Kidney (tissue), 14 donors: ENCODE data around the gene ZNF521. TPM values are rescaled to one million over a fixed set of nuclear protein-coding genes. Genes with fewer than 3 reads are reported as not detected.

ENCODE experiments used
- DNase-seq, 5 donors: peaks; one replicate each; pipeline ENCODE4 v3.0.0-alpha.2; 2013 to 2020
- FAIRE-seq: peaks from 2 replicates; lab custom pipeline; 2012; peaks lifted over from hg19 to GRCh38; lab: Jason Lieb, UNC
- H3K27ac ChIP-seq, 2 donors: one replicate each; pipeline ENCODE4 v1.7.0; 2013; ENCODE audit warnings: low read depth in 2 of 2, low read length in 2 of 2, inconsistent platforms in 1 of 2
- H3K27me3 ChIP-seq: one replicate; pipeline ENCODE4 v1.7.1; 2013; ENCODE audit warnings: low read length, inconsistent platforms; ENCODE audit not compliant: control insufficient read depth, insufficient read depth
- H3K36me3 ChIP-seq, 3 donors: one replicate each; pipeline versions ENCODE4 v1.7.0 to v1.7.1; 2013; ENCODE audit warnings: low read length in 3 of 3, control low read depth in 1 of 3, inconsistent platforms in 1 of 3; ENCODE audit not compliant: insufficient read depth in 3 of 3, control insufficient read depth in 2 of 3
- H3K4me1 ChIP-seq, 3 donors: one replicate each; pipeline versions ENCODE4 v1.7.0 to v1.7.1; 2013; ENCODE audit warnings: low read length in 3 of 3, inconsistent platforms in 1 of 3, low read depth in 1 of 3; ENCODE audit not compliant: control insufficient read depth in 2 of 3, insufficient read depth in 2 of 3
- H3K4me3 ChIP-seq, 3 donors: one replicate each; pipeline versions ENCODE4 v1.7.0 to v1.8.1; 2013; ENCODE audit warnings: low read length in 3 of 3, control low read depth in 1 of 3, inconsistent platforms in 1 of 3
- H3K9ac ChIP-seq, 3 donors: one replicate each; pipeline versions ENCODE4 v1.7.0 to v1.7.1; 2013; ENCODE audit warnings: low read length in 3 of 3, control low read depth in 1 of 3, inconsistent platforms in 1 of 3
- H3K9me3 ChIP-seq, 3 donors: one replicate each; pipeline versions ENCODE4 v1.7.0 to v1.7.1; 2013; ENCODE audit warnings: low read length in 3 of 3, control low read depth in 1 of 3, inconsistent platforms in 1 of 3; ENCODE audit not compliant: control insufficient read depth in 2 of 3, insufficient read depth in 1 of 3
- CTCF ChIP-seq: IDR thresholded peaks from 3 replicates; pipeline ENCODE4 v1.5.1; 2012; ENCODE audit warnings: mild to moderate bottlenecking, moderate library complexity, borderline replicate concordance; ENCODE audit not compliant: insufficient read depth; ENCODE audit errors: extremely low read depth
- intact Hi-C: fragments of 100-400 bp; cut with DNase I; formaldehyde crosslinking; loops from one replicate; pipeline ENCODE4 v1.11.1; 2022
- polyA plus RNA-seq: library from polyadenylated mRNA; stranded (reverse); fragments of 350-450 nt; fragmentation: Illumina TruSeq; extraction: RNeasy Lipid Tissue Mini Kit (QIAGEN cat#74804); gene quantifications from one replicate; pipeline ENCODE4 v1.2.3, GENCODE V29; 2014; ENCODE audit warnings: low read depth, low replicate concordance; ENCODE audit not compliant: insufficient read depth
- total RNA-seq: library from RNA; stranded (reverse); fragmentation: NEBNext Ultra II Directional; extraction: Animal tissue kit (Norgen Biotek cat#: 25700); gene quantifications from one replicate; pipeline ENCODE4 v1.2.1, GENCODE V29; 2021
- donor health status: control.
- donor health status: control.
- donor health status: control.
- donor health status: control.
- donor health status: control.
- donor health status: DM: yes; HTN: yes; CAD: no.
- donor health status: Normal renal cell carcinoma (clear cell type).

ZNF521 gene
- total and polyA plus RNA-seq, 2 donors from 2014 or later: 1.8 to 18.0 TPM

GRCh38 chr18:25066516-25066915 lies 285.4 kb downstream of the ZNF521 start:
- no peaks in the 10 kb centered on the region for H3K36me3 ChIP-seq
- DNase-seq: no peak
- H3K27ac ChIP-seq: no peak overlapping the region
- no peaks in the 10 kb centered on the region for H3K4me1 ChIP-seq
- no peaks in the 10 kb centered on the region for H3K9me3 ChIP-seq
- TF ChIP-seq CTCF: no peak
- intact Hi-C loops: no loop called here
- H3K9ac ChIP-seq: no peak overlapping the region
- no peaks in the 10 kb centered on the region for H3K27me3 ChIP-seq
- FAIRE-seq: no peak
- no peak overlapping the region for H3K4me3 ChIP-seq

DNA sequence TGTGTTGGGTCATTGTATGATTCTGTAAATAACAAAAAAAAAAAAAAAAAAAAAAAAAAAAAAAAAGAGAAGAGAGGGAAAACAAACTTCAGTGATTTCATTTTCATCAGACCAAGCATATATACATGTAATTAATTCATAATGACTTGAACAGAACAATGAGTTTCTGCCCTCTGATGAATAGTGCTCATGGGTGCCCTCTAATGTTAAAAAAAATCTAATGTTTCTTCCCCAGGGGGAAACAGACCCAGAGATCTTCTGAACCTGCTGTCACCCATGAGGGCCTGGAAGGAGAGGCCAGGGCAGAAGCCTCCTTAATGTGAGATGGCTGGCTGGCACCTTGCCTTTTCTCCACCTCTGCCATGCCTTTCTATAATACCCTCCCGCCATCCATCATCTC lies 289.2 kb downstream of the ZNF521 start:
- no peak overlapping the region for H3K9ac ChIP-seq
- no peak overlapping the region for H3K27ac ChIP-seq
- no peaks in the 10 kb centered on the region for H3K27me3 ChIP-seq
- FAIRE-seq: no peak
- no peak overlapping the region for H3K4me3 ChIP-seq
- no peak for DNase-seq
- no peaks in the 10 kb centered on the region for H3K36me3 ChIP-seq
- no peak for TF ChIP-seq CTCF
- H3K4me1 ChIP-seq: no peaks in the 10 kb centered on the region
- no peaks in the 10 kb centered on the region for H3K9me3 ChIP-seq
- intact Hi-C loops: no loop called here

DNA sequence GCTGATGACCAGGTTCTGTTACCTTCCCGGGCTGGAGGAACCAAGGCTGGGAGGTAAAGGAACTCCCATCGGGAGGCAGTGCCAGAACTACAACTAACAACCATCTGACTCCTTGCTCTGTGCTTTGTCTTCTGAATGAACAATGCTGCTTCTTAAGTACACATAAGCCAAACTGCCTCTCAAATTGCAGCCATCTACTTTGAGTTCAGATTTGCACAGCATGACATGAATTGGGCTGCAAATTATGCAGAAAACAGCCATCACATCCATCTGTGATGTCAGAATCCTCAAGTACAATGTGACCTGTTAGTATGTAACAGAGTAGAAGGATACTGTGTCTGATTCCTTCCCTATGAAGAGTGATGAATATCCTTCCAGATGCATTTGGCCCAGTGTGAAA lies 290.6 kb downstream of the ZNF521 start:
- DNase-seq (no peak), FAIRE-seq (no peak)
- no peak for TF ChIP-seq CTCF
- Histone ChIP-seq H3K4me3 (no peak overlapping the region), H3K36me3 (no peaks in the 10 kb centered on the region), H3K4me1 (no peaks in the 10 kb centered on the region), H3K27ac (no peak overlapping the region), H3K9ac (no peak overlapping the region), H3K9me3 (no peaks in the 10 kb centered on the region), H3K27me3 (no peaks in the 10 kb centered on the region)
- intact Hi-C loops: no loop called here

GRCh38 chr18:25058521-25058920 lies 293.4 kb downstream of the ZNF521 start:
- DNase-seq (no peak), FAIRE-seq (no peak)
- Histone ChIP-seq H3K4me1 (no peaks in the 10 kb centered on the region), H3K9me3 (no peaks in the 10 kb centered on the region), H3K27me3 (no peaks in the 10 kb centered on the region), H3K9ac (no peak overlapping the region), H3K27ac (no peak overlapping the region), H3K36me3 (no peaks in the 10 kb centered on the region), H3K4me3 (no peak overlapping the region)
- intact Hi-C loops: no loop called here
- no peak for TF ChIP-seq CTCF
